IPS-15b (cell line): ENCODE measurements around the gene SLC22A7.
"Not testable (repeated sequence)": the region's sequence is repeated elsewhere in the genome, so short reads cannot be mapped to it uniquely, and the experiment has no call there.

Experiments used
- H3K27me3 ChIP-seq: one replicate; pipeline ENCODE4 v1.6.1; 2013; ENCODE audit warnings: low read length; ENCODE audit not compliant: control insufficient read depth, insufficient read depth
- H3K36me3 ChIP-seq: one replicate; pipeline ENCODE4 v1.6.1; 2013; ENCODE audit warnings: low read length; ENCODE audit not compliant: control insufficient read depth, insufficient read depth
- H3K4me1 ChIP-seq: one replicate; pipeline ENCODE4 v1.6.1; 2013; ENCODE audit warnings: mild to moderate bottlenecking, low read length; ENCODE audit not compliant: control insufficient read depth, insufficient read depth
- H3K4me3 ChIP-seq: one replicate; pipeline ENCODE4 v1.5.1; 2013; ENCODE audit warnings: low read depth, low read length
- H3K9ac ChIP-seq: one replicate; pipeline ENCODE4 v1.6.1; 2013; ENCODE audit warnings: low read depth, mild to moderate bottlenecking, low read length
- H3K9me3 ChIP-seq: one replicate; pipeline ENCODE4 v1.6.1; 2013; ENCODE audit warnings: mild to moderate bottlenecking, low read length; ENCODE audit not compliant: control insufficient read depth, insufficient read depth

The SLC22A7 gene

DNA sequence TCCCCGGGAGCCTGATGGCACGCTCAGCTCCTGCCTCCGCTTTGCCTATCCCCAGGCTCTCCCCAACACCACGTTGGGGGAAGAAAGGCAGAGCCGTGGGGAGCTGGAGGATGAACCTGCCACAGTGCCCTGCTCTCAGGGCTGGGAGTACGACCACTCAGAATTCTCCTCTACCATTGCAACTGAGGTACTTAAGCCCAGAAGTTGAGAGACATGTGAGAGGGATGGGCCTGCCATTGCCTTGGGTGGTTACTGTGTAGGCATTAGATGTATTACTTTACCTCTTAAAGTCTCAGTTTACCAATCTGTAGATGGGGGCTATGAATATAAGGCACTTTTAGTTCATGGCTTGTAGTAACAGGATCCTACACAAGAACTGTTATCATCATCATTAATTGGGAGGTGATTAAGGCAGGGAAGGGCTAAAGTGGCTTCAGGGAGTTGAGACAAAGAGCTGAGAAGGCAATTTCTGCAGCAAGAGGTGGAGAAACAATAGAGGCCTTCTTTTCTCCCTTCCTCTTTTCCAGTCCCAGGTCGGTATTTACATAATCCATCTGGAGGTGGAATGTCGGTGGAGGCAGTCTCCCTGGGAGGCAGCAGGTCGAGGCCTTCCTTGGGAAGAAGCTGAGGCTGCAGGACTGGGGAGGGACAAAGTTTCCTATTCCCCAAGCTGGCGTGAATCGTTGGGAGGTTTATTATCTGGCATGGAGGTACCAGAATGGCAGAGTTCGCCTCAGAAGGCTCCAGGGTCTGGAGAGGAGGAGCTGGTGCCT lies 691 bp downstream of the SLC22A7 start:
- no peak overlapping the region for H3K4me3 ChIP-seq
- no peak overlapping the region for H3K9ac ChIP-seq
- H3K36me3 ChIP-seq = no peaks in the 10 kb centered on the region
- no peaks in the 10 kb centered on the region for H3K27me3 ChIP-seq
- H3K9me3 ChIP-seq = no peaks in the 10 kb centered on the region
- no peaks in the 10 kb centered on the region for H3K4me1 ChIP-seq

DNA sequence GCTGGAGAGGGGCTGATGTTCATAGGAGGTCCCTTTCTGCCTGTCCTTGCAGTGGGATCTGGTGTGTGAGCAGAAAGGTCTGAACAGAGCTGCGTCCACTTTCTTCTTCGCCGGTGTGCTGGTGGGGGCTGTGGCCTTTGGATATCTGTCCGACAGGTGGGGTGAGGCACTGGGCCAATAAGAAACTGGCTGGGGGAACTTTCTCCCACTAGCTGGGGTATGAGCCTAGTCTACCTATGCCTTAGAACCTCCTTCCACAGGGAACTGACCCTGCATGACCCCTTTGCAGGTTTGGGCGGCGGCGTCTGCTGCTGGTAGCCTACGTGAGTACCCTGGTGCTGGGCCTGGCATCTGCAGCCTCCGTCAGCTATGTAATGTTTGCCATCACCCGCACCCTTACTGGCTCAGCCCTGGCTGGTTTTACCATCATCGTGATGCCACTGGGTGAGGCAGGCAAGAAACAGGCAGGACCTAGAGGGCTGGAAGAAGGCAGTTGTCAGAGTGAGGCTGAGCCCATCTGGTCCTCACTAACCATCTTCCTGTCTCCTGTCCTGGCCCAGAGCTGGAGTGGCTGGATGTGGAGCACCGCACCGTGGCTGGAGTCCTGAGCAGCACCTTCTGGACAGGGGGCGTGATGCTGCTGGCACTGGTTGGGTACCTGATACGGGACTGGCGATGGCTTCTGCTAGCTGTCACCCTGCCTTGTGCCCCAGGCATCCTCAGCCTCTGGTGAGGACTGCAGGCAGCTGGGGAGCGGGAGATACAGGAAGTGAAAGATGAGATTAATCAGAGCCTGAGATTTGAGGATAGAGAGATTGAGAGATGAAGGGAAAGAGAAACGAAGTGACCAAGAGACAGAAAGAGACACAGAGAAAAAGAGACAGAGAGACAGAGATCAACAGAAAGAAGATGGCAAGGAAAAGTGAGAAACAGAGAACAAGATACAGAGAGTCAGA lies 1.6 kb downstream of the SLC22A7 start:
- no peak overlapping the region for H3K9ac ChIP-seq
- no peaks in the 10 kb centered on the region for H3K27me3 ChIP-seq
- H3K9me3 ChIP-seq = no peaks in the 10 kb centered on the region
- no peak overlapping the region for H3K4me3 ChIP-seq
- no peaks in the 10 kb centered on the region for H3K36me3 ChIP-seq
- no peaks in the 10 kb centered on the region for H3K4me1 ChIP-seq

DNA sequence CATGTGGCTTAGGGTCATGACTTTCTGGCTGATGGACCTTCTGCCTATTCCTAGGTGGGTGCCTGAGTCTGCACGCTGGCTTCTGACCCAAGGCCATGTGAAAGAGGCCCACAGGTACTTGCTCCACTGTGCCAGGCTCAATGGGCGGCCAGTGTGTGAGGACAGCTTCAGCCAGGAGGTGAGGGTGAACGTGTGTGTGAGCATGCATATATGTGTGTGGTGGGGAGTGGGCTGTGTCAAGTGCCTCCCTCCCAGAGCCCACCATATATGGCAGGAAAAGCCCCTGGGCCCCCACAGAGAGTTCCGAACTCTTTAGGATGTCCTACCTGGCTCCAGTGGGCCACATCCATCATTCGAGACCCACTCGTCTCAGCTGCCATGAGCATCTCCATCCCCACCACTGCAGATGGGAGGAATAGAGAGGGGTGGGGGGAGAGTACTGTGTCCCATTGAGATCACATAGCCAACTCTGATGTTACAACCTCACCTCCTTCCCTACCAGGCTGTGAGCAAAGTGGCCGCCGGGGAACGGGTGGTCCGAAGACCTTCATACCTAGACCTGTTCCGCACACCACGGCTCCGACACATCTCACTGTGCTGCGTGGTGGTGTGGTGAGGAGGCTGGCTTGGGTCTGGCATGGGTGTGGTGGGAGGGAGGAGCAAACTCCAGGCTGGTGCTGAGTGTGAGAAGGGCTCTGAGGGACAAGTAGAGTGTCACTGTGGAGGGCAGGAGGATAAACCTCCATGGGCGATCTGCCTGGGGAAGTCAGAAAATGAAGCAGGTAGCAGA lies 3.2 kb downstream of the SLC22A7 start:
- H3K27me3 ChIP-seq = no peaks in the 10 kb centered on the region
- H3K4me3 ChIP-seq = no peak overlapping the region
- no peak overlapping the region for H3K9ac ChIP-seq
- no peaks in the 10 kb centered on the region for H3K4me1 ChIP-seq
- H3K9me3 ChIP-seq = no peaks in the 10 kb centered on the region
- no peaks in the 10 kb centered on the region for H3K36me3 ChIP-seq

DNA sequence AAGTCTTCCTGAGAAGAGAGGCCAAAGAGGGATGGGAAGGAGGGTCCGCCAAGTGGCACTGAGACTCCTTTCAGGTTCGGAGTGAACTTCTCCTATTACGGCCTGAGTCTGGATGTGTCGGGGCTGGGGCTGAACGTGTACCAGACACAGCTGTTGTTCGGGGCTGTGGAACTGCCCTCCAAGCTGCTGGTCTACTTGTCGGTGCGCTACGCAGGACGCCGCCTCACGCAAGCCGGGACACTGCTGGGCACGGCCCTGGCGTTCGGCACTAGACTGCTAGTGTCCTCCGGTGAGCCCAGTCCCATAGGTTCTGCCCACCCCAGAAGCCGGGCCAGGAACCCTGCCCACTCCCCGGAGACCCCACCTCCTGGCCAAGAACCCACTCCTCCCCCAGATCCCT lies 4.1 kb downstream of the SLC22A7 start:
- no peaks in the 10 kb centered on the region for H3K4me1 ChIP-seq
- H3K36me3 ChIP-seq = no peaks in the 10 kb centered on the region
- no peak overlapping the region for H3K4me3 ChIP-seq
- no peak overlapping the region for H3K9ac ChIP-seq
- H3K27me3 ChIP-seq = no peaks in the 10 kb centered on the region
- H3K9me3 ChIP-seq = no peaks in the 10 kb centered on the region

DNA sequence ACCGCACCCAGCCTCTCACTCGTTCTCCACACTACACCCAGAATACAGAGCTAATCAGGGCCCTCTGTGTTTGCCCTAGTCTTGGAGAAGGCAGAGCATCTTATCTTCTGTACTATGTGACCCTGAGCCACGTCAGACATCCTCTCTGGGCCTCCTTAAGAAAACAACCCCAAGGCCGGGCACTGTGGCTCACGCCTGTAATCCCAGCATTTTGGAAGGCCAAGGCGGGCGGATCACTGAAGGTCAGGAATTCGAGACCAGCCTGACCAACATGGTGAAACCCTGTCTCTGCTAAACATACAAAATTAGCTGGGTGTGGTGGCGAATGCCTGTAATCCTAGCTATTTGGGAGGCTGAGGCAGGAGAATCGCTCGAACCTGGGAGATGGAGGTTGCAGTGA lies 4.9 kb downstream of the SLC22A7 start:
- not testable (repeated sequence) for H3K9me3 ChIP-seq, H3K4me1 ChIP-seq, H3K27me3 ChIP-seq, H3K9ac ChIP-seq, H3K4me3 ChIP-seq, H3K36me3 ChIP-seq

DNA sequence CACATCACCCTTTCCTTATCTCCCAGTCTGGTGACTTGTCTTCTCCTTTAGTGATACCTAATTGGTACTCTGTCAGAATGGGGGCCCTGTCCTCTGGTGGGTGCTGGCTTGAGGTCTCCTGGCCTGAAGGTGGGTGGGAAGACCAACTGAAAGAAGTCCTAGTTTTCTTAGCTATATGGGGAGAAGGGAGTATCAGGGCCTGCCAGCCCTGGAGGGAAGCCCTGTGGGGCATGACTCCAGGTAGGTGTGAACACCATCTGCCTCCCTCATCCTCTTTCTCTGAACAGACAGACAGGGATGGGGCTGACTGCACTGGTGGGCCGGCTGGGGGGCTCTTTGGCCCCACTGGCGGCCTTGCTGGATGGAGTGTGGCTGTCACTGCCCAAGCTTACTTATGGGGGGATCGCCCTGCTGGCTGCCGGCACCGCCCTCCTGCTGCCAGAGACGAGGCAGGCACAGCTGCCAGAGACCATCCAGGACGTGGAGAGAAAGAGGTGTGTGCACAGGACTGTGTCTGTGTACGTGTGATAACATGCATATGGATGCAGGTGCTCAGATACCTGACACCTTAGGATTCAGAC lies 5.8 kb downstream of the SLC22A7 start:
- peaks cover 2% of the 10 kb centered on the region for H3K27me3 ChIP-seq
- no peaks in the 10 kb centered on the region for H3K9me3 ChIP-seq
- H3K9ac ChIP-seq = no peak overlapping the region
- H3K36me3 ChIP-seq = no peaks in the 10 kb centered on the region
- peaks cover 3% of the 10 kb centered on the region for H3K4me1 ChIP-seq
- H3K4me3 ChIP-seq = no peak overlapping the region

DNA sequence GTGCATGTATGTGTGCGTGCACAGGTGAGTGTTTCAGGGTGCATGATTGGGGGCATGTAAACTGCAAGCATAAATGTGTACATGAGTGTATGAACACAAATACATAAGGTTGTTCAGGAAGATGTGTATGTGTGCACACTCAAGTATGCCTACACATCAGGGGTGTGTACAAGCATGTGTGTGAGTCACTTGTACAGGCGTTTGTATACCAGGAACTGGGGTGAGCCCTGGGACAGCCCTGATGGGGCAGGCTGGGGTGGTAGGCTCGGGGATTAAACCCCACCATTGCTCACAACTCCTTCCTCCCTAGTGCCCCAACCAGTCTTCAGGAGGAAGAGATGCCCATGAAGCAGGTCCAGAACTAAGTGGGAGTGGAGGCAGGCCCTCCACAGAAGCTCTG lies 6.3 kb downstream of the SLC22A7 start:
- no peaks in the 10 kb centered on the region for H3K9me3 ChIP-seq
- H3K9ac ChIP-seq = no peak overlapping the region
- H3K4me3 ChIP-seq = no peak overlapping the region
- peaks cover 5% of the 10 kb centered on the region for H3K27me3 ChIP-seq
- peaks cover 3% of the 10 kb centered on the region for H3K4me1 ChIP-seq
- no peaks in the 10 kb centered on the region for H3K36me3 ChIP-seq

DNA sequence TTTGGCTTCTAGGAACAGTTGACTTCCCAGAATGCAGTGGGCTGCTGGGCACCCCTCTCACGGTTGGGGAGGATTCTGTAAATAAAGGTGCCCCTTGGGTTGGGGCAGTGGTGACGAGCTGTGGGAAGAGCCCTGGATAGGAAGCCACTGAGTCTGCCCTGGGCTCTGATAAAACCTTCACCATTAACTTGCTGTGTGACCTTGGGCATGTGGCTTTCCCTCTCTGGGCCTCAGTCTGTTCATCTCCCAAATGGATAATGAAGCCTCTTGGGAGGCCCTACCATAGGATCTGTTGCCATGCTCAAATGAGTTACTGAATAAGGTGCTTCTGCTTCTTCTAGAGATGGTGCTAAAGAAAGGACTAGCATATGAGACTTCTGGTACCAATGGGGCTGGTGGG lies 6.8 kb downstream of the SLC22A7 start:
- H3K9me3 ChIP-seq = no peaks in the 10 kb centered on the region

DNA sequence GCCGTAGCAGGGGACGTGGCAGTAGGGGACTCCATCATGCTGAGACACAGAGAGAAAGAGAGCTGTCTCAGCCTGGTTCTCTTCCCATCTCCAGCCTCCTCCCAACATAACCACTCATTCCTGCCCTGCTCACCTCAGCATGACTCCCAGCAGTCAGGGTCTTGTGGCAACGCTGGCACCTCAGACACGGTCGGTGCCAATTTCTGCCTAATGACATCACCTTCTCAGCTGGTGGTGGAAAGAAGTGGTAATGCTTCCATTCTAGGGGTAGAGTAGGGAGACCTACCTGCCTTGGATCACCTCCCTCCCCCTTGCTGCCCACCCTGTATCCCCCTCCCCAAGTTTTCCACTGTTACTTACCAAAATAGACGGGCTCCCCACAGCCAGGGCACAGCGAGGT lies 8.0 kb downstream of the SLC22A7 start:
- Histone ChIP-seq H3K36me3 (no peaks in the 10 kb centered on the region), H3K4me1 (peaks cover 3% of the 10 kb centered on the region), H3K4me3 (no peak overlapping the region), H3K9ac (no peak overlapping the region), H3K9me3 (no peaks in the 10 kb centered on the region), H3K27me3 (peaks cover 6% of the 10 kb centered on the region)

More for the DNA sequence above, 6.8 kb downstream of the SLC22A7 start:
- Histone ChIP-seq H3K36me3 (no peaks in the 10 kb centered on the region), H3K9ac (no peak overlapping the region), H3K4me3 (no peak overlapping the region), H3K4me1 (peaks cover 3% of the 10 kb centered on the region), H3K27me3 (peaks cover 6% of the 10 kb centered on the region)

DNA sequence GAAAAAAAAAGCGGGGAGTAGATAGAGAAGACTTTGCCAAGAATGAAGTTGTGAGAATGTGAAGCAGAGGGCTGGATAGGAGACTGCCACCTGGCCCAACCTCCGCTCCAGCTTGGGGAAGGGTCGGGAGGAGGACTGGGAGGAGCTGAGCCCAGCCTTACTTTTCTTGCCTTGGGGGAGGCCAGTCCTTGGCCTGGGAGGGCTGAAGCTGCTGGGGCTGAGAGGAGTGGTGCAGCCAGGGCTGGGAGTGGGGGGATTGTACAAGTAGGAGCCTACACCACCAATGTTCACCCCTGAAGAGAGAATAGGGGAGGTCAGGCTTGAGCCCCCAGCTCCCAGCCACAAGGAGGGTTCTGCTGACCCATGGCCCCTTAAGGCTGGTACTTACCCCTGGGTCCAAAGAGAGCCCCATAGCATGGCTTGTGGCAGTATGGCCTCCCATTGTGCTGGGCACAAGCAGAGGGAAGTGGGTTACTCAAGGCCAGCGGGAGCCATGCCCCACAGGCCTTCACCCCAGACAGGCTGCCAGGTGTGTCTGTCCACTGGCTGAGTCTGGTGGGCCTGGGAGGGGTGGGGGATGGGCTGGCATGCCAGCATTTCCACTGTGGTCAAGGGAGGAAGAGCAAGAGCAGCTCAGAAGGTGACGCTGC lies 9.5 kb downstream of the SLC22A7 start:
- no peak overlapping the region for H3K9ac ChIP-seq
- H3K36me3 ChIP-seq = no peaks in the 10 kb centered on the region
- H3K4me3 ChIP-seq = peak overlapping the region; percentile 79
- H3K9me3 ChIP-seq = no peaks in the 10 kb centered on the region
- peaks cover 3% of the 10 kb centered on the region for H3K4me1 ChIP-seq
- peaks cover 6% of the 10 kb centered on the region for H3K27me3 ChIP-seq
